Measurements from ENCODE around the gene ECI1. TPM values are rescaled to one million over a fixed set of nuclear protein-coding genes. Genes with fewer than 3 reads are reported as not detected.
A peak's percentile ranks its signal among the peaks of the same experiment; 100 is the strongest.

ECI1 gene
- total and polyA plus RNA-seq, 4 donors: 35.0 to 87.1 (median 63.5) TPM

- Histone ChIP-seq H3K9me3 (ENCODE audit: control insufficient read depth in 4 of 4, insufficient read depth in 3 of 4, low read length in 3 of 4) (no peaks in the 10 kb centered on the region), H3K4me1 (ENCODE audit: control insufficient read depth in 5 of 5, insufficient read depth in 5 of 5, low read length in 5 of 5) (peaks cover 0 to 8% (median 4%) of the 10 kb centered on the region in 5 donors), H3K36me3 (ENCODE audit: control insufficient read depth in 4 of 4, insufficient read depth in 4 of 4, low read length in 4 of 4) (no peaks in the 10 kb centered on the region), H3K27me3 (ENCODE audit: control insufficient read depth in 3 of 3, insufficient read depth in 3 of 3, low read length in 2 of 3) (peaks cover 0 to 47% (median 21%) of the 10 kb centered on the region in 3 donors), H3K4me3 (no peak overlapping the region), H3K9ac (ENCODE audit: insufficient read depth in 1 of 2, low read length in 2 of 2) (no peak overlapping the region), H3K27ac (ENCODE audit: low read depth in 1 of 2, low read length in 1 of 2) (no peak overlapping the region)
- no peak for TF ChIP-seq CTCF (IDR thresholded peaks at IDR 0.05; ENCODE audit: control extremely low read depth, extremely low read depth)
- ATAC-seq (ENCODE audit: insufficient read depth, low FRiP score) (no peak), DNase-seq (no peak)
- WGBS, 2 donors: 85% methylated on average over 6 of the region's 6 CpGs
Observed at GRCh38 chr16:2197765-2198164, 53.6 kb downstream of the ECI1 start.

- ATAC-seq (ENCODE audit: insufficient read depth, low FRiP score) (no peak), DNase-seq (no peak)
- Histone ChIP-seq H3K4me1 (ENCODE audit: control insufficient read depth in 5 of 5, insufficient read depth in 5 of 5, low read length in 5 of 5) (peaks cover 0 to 8% (median 4%) of the 10 kb centered on the region in 5 donors), H3K9me3 (ENCODE audit: control insufficient read depth in 4 of 4, insufficient read depth in 3 of 4, low read length in 3 of 4) (no peaks in the 10 kb centered on the region), H3K4me3 (no peak overlapping the region), H3K9ac (ENCODE audit: insufficient read depth in 1 of 2, low read length in 2 of 2) (no peak overlapping the region), H3K36me3 (ENCODE audit: control insufficient read depth in 4 of 4, insufficient read depth in 4 of 4, low read length in 4 of 4) (no peaks in the 10 kb centered on the region), H3K27me3 (ENCODE audit: control insufficient read depth in 3 of 3, insufficient read depth in 3 of 3, low read length in 2 of 3) (peaks cover 0 to 47% (median 21%) of the 10 kb centered on the region in 3 donors), H3K27ac (ENCODE audit: low read depth in 1 of 2, low read length in 1 of 2) (no peak overlapping the region)
- 25 to 30% methylated on average over 22 to 32 of the region's 32 CpGs for WGBS, 2 donors
- no peak for TF ChIP-seq CTCF (IDR thresholded peaks at IDR 0.05; ENCODE audit: control extremely low read depth, extremely low read depth)
Observed at GRCh38 chr16:2196981-2197511, 54.3 kb downstream of the ECI1 start.

- peaks cover 0 to 43% (median 21%) of the 10 kb centered on the region in 3 donors for H3K27me3 ChIP-seq (ENCODE audit: control insufficient read depth in 3 of 3, insufficient read depth in 3 of 3, low read length in 2 of 3)
- 0 to 1% methylated on average over 28 to 127 of the region's 129 CpGs for WGBS, 2 donors
- no peak within 1 kb of the TSS for H3K27ac ChIP-seq (ENCODE audit: low read depth in 1 of 2, low read length in 1 of 2)
- ATAC-seq (ENCODE audit: insufficient read depth, low FRiP score) (no peak), DNase-seq (peak in 1 of 3 donors; percentile 27)
- no peaks in the 10 kb centered on the region for H3K9me3 ChIP-seq (ENCODE audit: control insufficient read depth in 4 of 4, insufficient read depth in 3 of 4, low read length in 3 of 4)
- TF ChIP-seq CTCF (IDR thresholded peaks at IDR 0.05; ENCODE audit: control extremely low read depth, extremely low read depth): no peak
- H3K36me3 ChIP-seq (ENCODE audit: control insufficient read depth in 4 of 4, insufficient read depth in 4 of 4, low read length in 4 of 4): no peaks in the 10 kb centered on the region
- H3K4me1 ChIP-seq (ENCODE audit: control insufficient read depth in 5 of 5, insufficient read depth in 5 of 5, low read length in 5 of 5): peaks cover 0 to 8% (median 4%) of the 10 kb centered on the region in 5 donors
- no peak within 1 kb of the TSS for H3K9ac ChIP-seq (ENCODE audit: insufficient read depth in 1 of 2, low read length in 2 of 2)
- no peak within 1 kb of the TSS for H3K4me3 ChIP-seq
Observed at GRCh38 chr16:2196162-2196980, 55.0 kb downstream of the ECI1 start, which contains the start of gene CASKIN1. Gene CASKIN1, minus strand, starts transcription at chr16:2196605. Its CDS starts 173 bp downstream, at chr16:2196432.
